Activated CD4-positive, alpha-beta T cell treated with anti-CD3 and anti-CD28 coated beads, Interleukin-2, amount 50 U/mL, for 4 hours (primary cell): Measurements from ENCODE around the gene PRKAR1A.
"Not testable (repeated sequence)": the region's sequence is repeated elsewhere in the genome, so short reads cannot be mapped to it uniquely, and the experiment has no call there.

Source experiments
- DNase-seq, 2 experiments: peaks; one replicate each; pipeline ENCODE4 v3.0.0-alpha.2; 2020

The PRKAR1A gene

DNA sequence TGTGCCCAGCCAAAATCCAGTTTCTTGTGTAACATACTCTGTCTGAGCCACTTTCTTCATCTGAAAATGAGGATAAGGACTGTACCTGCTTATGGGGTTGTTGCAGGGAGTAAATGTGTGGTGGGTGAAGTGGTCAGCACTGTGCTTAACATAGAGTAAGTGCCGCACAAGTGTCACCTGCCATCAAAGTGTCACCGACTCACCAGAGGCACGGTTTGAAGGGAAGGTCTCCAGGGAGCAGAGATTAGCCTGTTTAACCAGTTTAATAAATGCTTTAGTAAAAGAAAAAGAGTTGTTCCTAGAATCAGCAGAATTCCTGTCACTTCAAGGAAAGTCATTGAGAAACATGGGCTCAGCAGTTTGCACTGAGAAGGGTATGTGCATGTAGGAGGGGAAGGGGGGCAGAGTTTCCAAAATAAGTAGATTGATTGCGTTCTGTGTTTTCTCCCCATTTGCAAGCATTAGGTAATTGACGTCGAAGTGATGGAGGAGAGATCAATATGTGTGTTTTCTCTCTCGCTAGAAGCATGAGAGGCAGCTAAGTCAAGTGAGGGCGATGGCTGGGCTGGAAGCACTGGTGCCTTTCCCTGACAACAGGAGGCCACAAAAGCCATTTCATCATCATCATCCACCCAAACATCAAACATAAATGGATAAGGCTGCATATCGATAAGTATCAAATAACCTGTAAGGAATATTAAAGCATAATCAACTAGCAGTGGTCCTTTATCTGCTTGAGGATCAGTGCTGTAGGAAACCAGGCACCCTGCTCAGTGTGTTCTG is 69.8 kb downstream of the PRKAR1A start:
- no peak for DNase-seq

DNA sequence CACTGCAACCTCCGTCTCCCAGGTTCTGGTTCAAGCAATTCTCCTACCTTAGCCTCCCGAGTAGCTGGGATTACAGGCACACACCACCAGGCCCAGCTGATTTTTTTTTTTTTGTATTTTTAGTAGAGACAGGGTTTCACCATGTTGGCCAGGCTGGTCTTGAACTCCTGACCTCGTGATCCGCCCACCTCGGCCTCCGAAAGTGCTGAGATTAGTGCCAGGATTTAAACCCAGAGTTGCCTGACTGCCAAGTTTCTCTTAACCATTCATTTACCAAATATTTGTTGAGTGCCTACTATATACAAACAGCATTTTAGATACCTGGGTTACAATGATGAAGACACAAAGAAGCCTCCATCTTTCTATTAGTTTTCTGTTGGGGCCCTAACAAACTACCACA is 70.6 kb downstream of the PRKAR1A start:
- DNase-seq, result not testable (repeated sequence)

DNA sequence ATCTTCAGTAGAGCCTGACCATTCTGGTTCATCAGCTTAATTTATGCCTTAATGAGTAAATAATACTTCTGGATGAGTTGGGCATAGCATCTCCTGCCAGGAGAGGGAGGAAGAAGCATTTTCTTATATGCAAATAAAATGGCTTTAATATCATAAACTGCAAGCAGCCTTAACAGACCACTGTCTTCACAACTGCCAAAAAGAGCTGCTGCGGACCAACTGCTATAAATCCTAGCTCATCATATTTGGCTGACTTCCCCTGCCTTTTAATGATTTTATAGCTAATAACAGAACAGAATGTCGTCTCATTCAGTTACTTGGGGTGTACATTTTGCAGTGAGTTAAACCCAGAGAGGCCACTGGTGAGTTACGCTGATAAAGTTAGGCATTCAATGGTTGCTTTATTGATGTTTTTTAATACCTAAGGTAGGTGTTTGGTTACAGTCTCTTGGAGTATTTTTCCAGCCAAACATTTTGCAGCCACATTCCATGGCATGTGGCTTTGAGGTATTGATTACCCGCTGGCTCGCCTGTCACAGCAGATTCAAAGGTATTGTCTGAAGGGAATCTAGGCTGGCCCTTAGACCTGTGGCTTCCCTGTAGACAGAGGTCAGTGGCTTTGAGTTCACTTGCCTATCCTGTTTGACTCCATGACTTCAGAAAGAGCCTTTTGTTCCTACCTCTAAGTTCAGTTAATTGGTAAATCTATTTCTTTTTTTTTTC is 72.5 kb downstream of the PRKAR1A start:
- DNase-seq, result no peak

DNA sequence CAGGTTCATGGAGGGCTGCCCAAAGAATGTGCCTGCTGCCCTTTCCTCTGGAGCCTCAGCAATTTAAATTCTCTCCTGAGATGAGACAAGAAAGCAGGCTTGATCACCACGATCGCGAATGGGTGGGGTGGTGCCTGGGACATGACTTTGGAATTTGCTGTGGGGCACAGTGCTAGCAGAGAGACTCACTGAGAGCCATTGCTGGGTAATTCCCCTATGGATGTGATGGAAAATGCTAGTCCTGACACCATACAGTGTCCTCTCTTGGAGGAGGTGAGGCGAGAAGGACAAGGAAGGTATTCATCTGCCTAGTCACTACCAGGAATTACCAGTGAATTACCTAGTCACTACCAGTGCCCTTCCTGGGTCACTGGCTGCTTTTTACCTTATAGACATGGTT is 73.4 kb downstream of the PRKAR1A start:
- no peak for DNase-seq

DNA sequence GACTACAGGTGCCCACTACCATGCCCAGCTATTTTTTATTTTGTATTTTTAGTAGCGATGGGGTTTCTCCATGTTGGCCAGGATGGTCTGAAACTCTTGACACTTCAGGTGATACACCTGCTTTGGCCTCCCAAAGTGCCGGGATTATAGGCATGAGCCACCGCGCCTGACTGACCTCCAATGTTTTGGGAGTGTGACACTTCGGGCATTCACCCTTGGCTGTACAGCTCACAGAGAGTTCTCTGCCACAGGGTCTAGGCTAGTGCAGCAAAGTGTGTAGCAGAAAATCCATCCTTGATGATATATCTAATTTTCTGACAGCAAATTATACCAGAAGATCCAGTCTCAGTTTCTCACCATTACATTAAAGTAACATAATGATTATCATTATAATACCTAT is 74.8 kb downstream of the PRKAR1A start:
- no peak for DNase-seq

DNA sequence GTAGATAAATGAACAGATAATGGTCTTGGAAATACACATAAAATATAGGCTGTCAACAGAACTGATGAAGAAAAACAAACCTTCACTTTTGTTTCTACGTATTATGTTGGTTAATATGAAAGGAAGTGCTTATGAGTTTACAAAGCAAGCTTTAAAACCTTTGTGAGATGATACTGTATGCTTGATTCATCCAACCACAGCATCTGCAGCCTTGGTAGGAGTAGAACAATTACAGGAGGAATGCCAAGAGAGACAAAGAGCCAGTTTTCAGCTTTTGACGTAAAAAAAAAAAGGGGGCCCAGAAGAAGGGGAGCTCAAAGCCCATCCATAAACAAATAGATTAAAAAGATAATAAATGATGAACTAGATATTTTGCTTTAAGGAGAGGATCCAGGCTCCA is 75.6 kb downstream of the PRKAR1A start:
- DNase-seq, result no peak

DNA sequence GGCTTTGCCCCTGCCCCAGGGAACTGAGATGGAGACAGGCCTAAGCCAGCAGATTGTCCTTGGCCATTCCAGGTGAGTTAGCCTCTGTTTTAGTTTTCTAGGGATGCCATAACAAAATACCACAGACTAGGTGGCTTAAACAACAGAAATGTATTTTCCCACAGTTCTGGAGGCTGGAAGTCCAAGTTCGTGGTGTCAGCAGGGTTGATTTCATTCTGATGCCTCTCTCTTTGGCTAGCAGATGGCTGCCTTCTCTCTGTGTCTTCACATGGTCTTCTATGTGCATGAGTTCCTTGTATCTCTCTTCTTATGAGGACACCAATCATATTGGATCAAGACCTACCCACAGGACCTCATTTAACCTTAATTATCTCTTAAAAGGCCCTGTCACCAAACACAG is 76.1 kb downstream of the PRKAR1A start:
- DNase-seq, result no peak

DNA sequence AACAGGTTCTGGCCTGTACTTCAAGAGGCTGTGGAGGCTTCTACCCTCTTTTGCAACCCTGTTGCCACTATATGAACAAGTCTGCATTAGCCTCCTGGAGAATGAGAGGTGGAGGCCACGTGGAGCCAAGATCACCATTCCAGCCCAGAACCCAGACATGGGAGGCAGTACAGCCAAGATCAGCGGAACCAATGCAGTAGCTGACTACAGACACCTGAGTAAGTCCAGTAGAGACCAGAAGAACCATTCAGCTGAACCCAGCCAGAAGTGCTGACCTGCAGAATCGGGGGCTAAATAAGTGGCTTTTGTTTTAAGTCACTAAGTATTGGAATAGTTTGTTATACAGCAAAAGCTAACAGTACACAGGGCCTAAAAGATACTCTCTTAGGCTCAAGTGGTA is 76.9 kb downstream of the PRKAR1A start:
- no peak for DNase-seq

DNA sequence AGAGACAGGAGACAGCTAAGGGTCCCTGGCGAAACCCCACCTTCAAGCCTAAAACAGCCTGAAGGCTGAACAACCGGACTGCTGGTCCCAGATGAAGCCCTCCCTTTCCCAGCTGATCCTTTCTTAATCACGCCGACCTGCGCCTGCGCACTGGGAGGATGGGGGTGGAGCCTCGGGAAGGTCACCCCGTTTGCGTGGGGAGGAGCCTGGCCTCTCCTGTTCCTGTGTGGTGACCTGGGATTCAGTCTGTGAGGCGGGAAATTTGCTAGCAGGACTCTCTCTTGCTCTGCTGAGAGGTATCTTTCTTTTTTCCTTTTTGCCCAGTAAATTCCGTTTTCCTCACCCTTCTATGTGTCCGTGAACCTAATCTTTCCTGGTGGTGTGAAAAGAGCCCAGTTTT is 79.4 kb downstream of the PRKAR1A start:
- DNase-seq, result no peak

DNA sequence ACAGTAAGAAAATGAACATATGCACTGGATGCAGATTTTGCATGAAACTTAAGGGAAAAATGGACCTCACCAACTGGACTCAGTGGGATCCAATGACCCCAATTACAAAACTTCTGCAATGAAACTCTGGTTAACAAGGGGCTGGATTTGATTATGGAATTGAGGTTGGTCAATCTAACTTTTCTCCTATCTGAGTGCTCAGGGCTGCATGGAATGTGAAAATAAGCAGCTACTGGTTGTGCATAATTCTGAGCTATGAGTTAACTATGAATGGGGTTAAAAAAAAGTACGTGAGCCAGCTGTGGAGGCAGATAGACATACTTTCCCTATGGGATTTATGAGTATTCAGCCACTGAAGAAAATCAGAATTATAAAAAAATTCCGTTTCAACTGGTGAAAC is 79.8 kb downstream of the PRKAR1A start:
- DNase-seq, result no peak

DNA sequence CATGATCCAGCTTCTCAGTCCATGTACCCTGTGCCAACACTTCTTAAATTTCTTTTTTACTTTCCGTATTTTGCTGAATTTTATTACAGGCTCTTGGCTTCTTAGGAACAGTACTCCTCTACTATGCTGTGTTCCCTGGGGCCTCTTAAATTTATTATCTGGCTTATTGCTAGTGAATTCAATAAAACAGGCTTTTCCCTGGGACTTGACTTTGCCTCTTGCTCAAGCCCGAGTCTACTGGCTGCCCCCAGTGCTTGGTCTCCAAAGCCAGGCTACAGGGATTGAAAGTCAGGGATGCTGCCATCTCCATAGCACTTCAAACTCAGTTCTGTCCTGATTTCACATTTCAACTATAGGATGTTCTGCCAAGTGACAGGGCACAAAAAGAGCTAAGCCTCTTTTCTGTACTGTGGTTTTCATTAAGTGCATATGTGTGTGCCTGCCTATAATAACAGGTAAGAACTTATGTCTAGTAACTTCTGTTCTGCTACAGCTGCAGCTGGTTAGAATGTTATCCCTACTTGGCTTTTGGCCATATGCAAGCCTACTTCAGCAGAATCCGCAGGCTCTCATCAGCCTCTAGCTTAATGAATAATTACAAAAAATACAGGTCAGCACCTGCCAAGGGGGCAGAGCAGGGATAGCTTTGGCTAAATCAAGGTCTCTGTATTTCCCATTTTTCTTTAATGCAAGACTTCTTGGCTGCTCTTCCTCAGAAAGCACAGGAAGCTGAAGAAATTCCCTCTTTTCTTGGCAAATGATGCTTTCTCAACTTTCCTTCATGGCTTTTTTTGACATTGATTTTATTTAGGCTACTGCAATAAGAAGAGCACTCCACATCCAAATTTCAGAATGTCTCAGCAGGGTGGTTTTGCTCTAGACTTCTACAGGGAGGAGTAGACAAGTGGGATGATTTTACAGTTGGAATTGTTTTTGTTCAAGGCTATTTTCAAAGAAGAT is 80.7 kb downstream of the PRKAR1A start:
- DNase-seq, result no peak

DNA sequence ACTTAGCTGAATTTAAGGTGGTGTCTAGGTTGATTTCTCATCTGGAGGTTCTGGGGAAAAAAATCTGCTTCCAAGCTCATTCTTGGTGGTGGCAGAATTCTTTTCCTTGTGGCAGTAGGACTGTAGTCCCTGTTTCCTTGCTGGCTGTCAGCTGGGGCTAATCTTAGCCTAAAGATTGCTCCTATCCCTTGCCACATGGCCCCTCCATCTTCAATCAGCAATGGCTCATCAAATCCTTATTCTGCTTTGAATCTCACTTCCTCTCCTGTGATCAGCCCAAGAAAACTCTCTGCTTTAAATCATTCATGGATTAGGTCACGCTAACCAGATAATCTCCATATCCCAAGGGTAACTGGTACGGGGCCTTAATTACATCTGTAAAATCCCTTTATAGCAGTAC is 82.3 kb downstream of the PRKAR1A start:
- no peak for DNase-seq

DNA sequence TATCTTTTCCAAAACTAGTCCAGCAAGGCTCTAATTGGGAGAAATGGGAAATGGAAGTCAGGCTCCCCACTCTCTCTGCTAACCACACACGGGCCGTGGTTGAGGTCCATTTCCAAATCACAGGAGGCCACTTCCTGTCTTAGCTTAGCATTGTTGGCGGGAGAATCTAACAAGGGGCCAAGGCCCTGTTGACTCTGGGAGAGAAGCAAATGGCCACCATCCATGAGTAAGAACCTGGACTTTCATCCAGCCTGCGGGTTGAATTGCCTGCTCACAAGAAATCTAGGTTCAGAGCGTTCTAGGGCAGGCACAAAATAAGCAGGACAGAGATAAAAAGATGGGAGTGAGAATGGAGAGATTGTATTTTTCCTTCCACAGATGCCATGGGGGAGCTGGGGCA is 83.3 kb downstream of the PRKAR1A start:
- DNase-seq, result no peak

DNA sequence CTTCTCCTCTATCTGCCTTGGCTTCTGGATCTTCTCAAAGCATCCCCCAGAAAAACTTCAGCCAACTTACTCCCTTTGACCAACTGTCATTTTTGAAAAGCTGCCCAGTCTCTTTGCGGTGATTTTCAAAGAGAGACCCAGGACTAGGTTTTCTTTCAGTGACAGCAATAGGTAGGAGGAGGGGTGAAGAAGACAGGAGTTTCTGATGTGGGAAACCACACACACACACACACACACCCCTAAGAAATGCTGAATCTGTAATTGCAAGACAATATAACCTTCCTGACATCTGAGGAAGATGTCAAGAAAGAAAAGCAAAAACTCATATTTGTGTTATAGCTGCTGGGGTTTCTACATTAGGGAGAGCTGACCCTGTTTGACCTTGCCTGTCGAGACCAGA is 83.8 kb downstream of the PRKAR1A start:
- DNase-seq, result no peak

DNA sequence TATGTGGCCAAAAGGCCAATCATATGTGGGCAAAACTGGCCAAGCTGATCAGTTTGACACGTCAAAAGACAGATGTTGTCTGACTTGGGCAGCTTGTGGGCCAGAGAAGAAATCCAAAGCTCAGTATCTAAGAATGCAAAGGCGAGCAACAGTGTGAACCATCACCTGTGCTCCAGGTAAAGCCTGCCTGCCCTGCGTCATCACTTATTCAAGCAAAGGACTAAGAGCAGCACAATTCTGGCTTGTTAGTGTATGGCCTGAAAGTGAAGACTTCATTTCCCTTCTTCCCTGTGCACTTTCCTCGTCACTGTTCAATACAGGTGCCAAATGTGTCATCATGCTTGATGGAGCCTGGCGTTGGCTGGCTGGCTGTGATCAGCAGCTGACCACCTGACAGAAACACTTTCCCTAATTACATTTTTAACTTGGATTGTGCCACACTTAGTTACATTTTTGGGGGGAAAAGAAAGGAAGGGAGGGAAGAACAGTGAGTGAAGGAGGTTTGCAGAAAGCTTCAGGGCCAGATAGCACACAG is 84.2 kb downstream of the PRKAR1A start:
- DNase-seq, result no peak

DNA sequence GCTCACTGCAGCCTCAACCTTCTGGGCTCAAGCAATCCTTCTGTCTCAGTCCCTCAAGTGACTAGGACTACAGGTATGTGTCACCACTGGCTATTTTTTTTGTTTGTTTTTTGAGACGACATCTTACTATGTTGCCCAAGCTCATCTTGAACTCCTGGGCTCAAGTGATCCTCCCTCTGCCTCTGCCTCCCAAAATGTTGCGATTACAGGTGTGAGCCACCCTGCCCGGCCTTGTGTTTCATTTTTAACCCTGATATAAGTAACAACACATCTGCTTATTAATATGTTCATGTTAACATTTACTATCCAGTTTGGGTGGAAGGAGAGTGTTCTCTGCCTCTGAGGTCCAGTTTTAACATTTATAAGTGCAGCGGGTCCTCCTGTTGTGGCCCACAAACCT is 85.8 kb downstream of the PRKAR1A start:
- no peak for DNase-seq

DNA sequence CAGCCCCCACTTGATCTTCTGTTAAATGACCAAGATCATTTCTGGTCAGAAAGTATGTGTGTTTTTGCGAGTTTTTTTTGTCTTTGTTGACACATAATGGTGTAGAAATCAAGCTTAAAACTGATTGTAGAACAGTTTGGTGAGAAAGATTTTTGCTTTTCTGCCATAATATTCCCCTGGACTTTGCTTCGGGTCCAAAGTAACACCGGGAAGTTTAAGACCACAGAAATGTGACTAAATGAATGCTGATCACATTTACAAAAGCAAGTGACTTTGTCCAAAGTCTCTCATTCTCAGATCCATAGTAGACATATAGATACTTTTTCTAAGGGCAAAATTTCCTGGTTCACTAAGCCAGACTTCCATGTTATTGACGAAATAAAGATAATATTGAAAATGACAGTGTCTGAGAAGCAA is 86.3 kb downstream of the PRKAR1A start:
- no peak for DNase-seq

DNA sequence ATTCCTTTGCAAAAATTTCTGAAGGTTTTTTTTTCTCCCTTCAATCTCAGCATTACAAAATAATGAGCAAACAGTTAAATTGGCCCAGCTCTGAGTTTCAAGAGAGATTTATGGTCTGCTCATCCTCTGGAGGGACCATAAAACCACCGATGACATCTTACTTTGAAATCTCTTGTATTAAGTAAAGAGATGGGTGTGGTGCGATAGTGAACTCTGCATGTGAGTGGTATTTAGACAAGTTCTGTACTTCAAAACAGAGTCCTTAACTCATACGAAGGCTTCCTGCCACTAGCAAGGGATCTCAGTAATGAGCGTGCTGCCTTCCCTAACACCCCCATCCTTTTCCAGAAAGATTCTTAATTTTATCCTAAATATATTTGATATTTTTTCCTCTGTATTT is 86.9 kb downstream of the PRKAR1A start:
- DNase-seq, result no peak

DNA sequence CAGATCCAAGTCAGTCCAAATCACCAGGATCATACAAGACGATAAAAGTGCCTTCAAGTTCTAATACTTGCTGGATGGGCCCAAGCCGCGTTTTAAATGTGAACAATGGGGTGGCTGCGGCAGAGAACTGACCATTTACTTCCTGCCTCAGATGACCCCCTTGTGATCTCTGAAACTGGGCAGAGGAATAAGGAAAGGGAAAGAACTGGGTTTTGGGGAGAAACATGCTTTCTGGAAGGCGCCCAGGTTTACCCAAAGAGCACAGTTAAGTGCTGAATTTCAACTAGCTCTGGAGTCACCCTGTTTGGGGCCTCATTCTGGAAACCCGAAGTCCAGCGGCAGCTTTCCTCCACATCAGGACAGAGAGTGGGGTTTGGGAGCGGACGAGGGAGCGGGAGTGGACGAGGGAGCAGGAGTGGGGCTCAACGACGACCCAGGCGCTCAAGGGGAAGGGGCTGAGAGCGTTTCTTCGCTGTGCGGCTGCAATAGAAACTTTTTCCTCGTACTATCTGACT is 87.4 kb downstream of the PRKAR1A start:
- no peak for DNase-seq

DNA sequence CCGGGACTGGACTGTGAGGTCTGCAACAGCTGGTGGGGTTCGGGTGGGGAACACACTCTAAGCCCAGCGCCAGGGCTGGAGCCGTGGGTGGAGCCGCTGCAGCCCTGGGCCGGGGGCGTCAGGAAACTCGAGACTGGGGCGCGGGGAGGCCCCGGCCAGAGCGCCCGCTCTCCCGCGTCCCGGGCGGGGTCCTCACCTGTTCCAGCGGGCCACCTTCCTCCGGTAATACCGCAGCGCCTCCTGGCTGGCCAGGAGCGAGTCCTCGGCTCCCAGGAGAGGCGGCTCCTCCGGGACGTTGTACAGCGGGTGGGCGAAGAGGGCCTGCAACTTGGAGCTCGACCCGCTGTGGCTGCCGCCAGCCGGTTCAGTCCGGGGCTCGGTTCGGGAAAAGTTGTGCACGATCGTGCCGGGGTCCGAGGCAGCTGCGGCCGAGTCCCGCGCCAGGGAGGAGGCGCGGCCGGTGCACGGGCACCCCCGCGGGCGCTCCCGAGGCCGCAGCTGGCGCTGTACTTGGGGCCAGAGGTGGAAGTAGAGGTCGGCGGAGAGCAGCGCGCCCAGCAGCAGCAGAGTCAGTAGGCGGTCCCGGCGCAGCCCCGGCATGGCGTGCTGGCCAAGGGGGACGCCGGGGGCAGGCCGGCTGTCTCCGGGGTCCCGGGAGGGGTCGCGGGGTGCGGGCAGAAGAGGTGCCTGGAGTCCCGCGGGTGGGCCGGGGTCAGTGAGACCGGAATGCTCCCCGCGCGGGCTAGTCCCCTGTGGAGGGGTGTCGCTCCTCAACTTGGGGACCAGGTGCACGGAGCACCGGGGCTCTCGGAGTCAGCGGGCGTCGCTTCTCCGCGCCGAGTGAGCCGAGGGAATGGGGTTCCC is 88.1 kb downstream of the PRKAR1A start:
- DNase-seq, result no peak
